BJ (cell line): ENCODE results near the gene PGF. TPM values are rescaled to one million over a fixed set of nuclear protein-coding genes. Genes with fewer than 3 reads are reported as not detected.

ENCODE experiments used
- CTCF ChIA-PET: fragments of 350-600 bp; formaldehyde crosslinking; extraction: SDS; loops from one replicate; lab custom pipeline; 2021; ENCODE audit warnings: antibody characterized with exemption, inconsistent platforms; lab: Yijun Ruan, JAX
- POLR2A ChIA-PET: fragments of 300-600 bp; sonication (Branson Sonifier 250); formaldehyde crosslinking; extraction: SDS; loops from one replicate; lab custom pipeline; 2021; ENCODE audit warnings: antibody characterized with exemption; lab: Charles Lee
- DNase-seq: peaks from one replicate; pipeline ENCODE4 v3.0.0-alpha.2; 2011; ENCODE audit warnings: low read depth
- H3K27me3 ChIP-seq: 2 replicates; pipeline ENCODE4 v1.6.0; 2011; ENCODE audit warnings: low read length; ENCODE audit not compliant: control insufficient read depth, insufficient read depth
- H3K36me3 ChIP-seq: 2 replicates; pipeline ENCODE4 v1.5.1; 2011; ENCODE audit warnings: low read length; ENCODE audit not compliant: control insufficient read depth, insufficient read depth
- H3K4me3 ChIP-seq: 2 replicates; pipeline ENCODE4 v1.5.1; 2011; ENCODE audit warnings: low read depth, mild to moderate bottlenecking, control low read depth, low read length
- CTCF ChIP-seq: IDR thresholded peaks from 2 replicates; pipeline ENCODE4 v1.5.1; 2011; ENCODE audit warnings: low read depth, mild to moderate bottlenecking, control low read depth, inconsistent platforms, low read length, moderate library complexity; ENCODE audit not compliant: insufficient read depth
- polyA plus RNA-seq: library from polyadenylated mRNA; depleted of rRNA; stranded (reverse); fragments of >200 nt; gene quantifications from 2 replicates; pipeline ENCODE4 v1.2.3, GENCODE V29; 2011

Gene PGF
- polyA plus RNA-seq, 1 experiment: 4.1 TPM

- peaks cover 9% of the 10 kb centered on the region for H3K27me3 ChIP-seq
- ChIA-PET POLR2A (no interaction called here), CTCF (interaction anchor here (2.4 kb wide), 1 partner anchor 22 kb away, joined by 10 read pairs; no protein-coding TSS in a partner anchor)
- no peaks in the 10 kb centered on the region for H3K36me3 ChIP-seq
- no peak for TF ChIP-seq CTCF
- DNase-seq: no peak
- H3K4me3 ChIP-seq: no peak overlapping the region
Measured at GRCh38 chr14:74927225-74927624, 28.2 kb downstream of the PGF start.

- H3K27me3 ChIP-seq: peaks cover 2% of the 10 kb centered on the region
- DNase-seq: no peak
- CTCF ChIA-PET: interaction anchor here (2.0 to 2.5 kb wide), 2 partner anchors 18 to 20 kb away, joined by 5 to 11 read pairs; no protein-coding TSS in a partner anchor
- no peaks in the 10 kb centered on the region for H3K36me3 ChIP-seq
- H3K4me3 ChIP-seq: no peak overlapping the region
- no peak for TF ChIP-seq CTCF
- POLR2A ChIA-PET: no interaction called here
Measured at GRCh38 chr14:74924061-74924460, 31.3 kb downstream of the PGF start.

- ChIA-PET CTCF (interaction anchor here (0.8 to 2.6 kb wide), 8 partner anchors 11 to 178 kb away, joined by 3 to 23 read pairs (median 4); no protein-coding TSS in a partner anchor), POLR2A (interaction anchor here (0.6 to 0.7 kb wide), 2 partner anchors 16 to 147 kb away, joined by 3 to 7 read pairs; no protein-coding TSS in a partner anchor)
- peaks cover 2% of the 10 kb centered on the region for H3K27me3 ChIP-seq
- peak within 1 kb of the TSS; percentile 48 for H3K4me3 ChIP-seq
- TF ChIP-seq CTCF: no peak
- DNase-seq: no peak
- no peaks in the 10 kb centered on the region for H3K36me3 ChIP-seq
Measured at GRCh38 chr14:74922752-74923401, 32.5 kb downstream of the PGF start, which contains the start of gene RPS6KL1. Gene RPS6KL1 (minus strand): TSS chr14:74923260. CDS start chr14:74921541, 1,719 bp downstream.

GRCh38 chr14:74921987-74922751 is 33.2 kb downstream of the PGF start:
- Histone ChIP-seq H3K36me3 (no peaks in the 10 kb centered on the region), H3K4me3 (no peak overlapping the region; the same call in 1 of the 2 replicates), H3K27me3 (no peaks in the 10 kb centered on the region; the same call in 1 of the 2 replicates)
- DNase-seq: no peak
- POLR2A ChIA-PET: interaction anchor here (0.7 kb wide), 1 partner anchor 17 kb away, joined by 3 read pairs; no protein-coding TSS in a partner anchor
- TF ChIP-seq CTCF: no peak
- CTCF ChIA-PET: interaction anchor here (0.8 to 2.6 kb wide), 6 partner anchors 11 to 166 kb away, joined by 3 to 23 read pairs (median 4); no protein-coding TSS in a partner anchor

- DNase-seq: no peak
- ChIA-PET POLR2A (no interaction called here), CTCF (interaction anchor here (2.6 to 3.3 kb wide), 2 partner anchors 15 to 168 kb away, joined by 8 to 23 read pairs; no protein-coding TSS in a partner anchor)
- Histone ChIP-seq H3K27me3 (no peaks in the 10 kb centered on the region), H3K36me3 (no peaks in the 10 kb centered on the region), H3K4me3 (no peak overlapping the region)
- TF ChIP-seq CTCF: no peak
Measured at GRCh38 chr14:74921053-74921620, 34.3 kb downstream of the PGF start.
